ENCODE measurements around the gene CACNA2D2. TPM values are rescaled to one million over a fixed set of nuclear protein-coding genes. Genes with fewer than 3 reads are reported as not detected.

Gene CACNA2D2
- total and polyA plus RNA-seq, 2 of the 8 experiments (the other 6 are each of a cell fraction or from before 2014, with no cell fraction given): 14.1 to 25.0 TPM

GRCh38 chr3:50380405-50381085 is 122.9 kb downstream of the CACNA2D2 start (continued):
- TF ChIP-seq TAF7 (optimal IDR thresholded peaks at IDR 0.05; ENCODE audit: borderline replicate concordance, low read depth, low read length) (no peak), EGR1 (IDR thresholded peaks at IDR 0.05; ENCODE audit: borderline replicate concordance, low read depth, low read length) (no peak), CBX8 (IDR thresholded peaks at IDR 0.05; ENCODE audit: borderline replicate concordance, low read depth, low read length) (no peak), SP1 (IDR thresholded peaks at IDR 0.05; ENCODE audit: low read depth, low read length) (no peak)

All from H1 (cell line).